Measurements from ENCODE around the gene HAPLN3. TPM values are rescaled to one million over a fixed set of nuclear protein-coding genes. Genes with fewer than 3 reads are reported as not detected.

HAPLN3 gene
- total RNA-seq, 1 experiment from 2014 or later = 4.1 TPM

GRCh38 chr15:88911766-88912118 is 16.4 kb upstream of the HAPLN3 start:
- DNase-seq (ENCODE audit: low read depth) = peak; percentile 53

- DNase-seq (ENCODE audit: low read depth) = peak; percentile 45
Observed at GRCh38 chr15:88909956-88910831, 14.8 kb upstream of the HAPLN3 start.

- DNase-seq (ENCODE audit: low read depth) = peak; percentile 53
Observed at GRCh38 chr15:88908697-88909621, 13.6 kb upstream of the HAPLN3 start.

- DNase-seq (ENCODE audit: low read depth) = no peak
Observed at GRCh38 chr15:88908123-88908522, 12.8 kb upstream of the HAPLN3 start.

- DNase-seq (ENCODE audit: low read depth) = no peak
Observed at GRCh38 chr15:88907111-88907510, 11.8 kb upstream of the HAPLN3 start.

- DNase-seq (ENCODE audit: low read depth) = no peak
Observed at GRCh38 chr15:88906551-88906950, 11.2 kb upstream of the HAPLN3 start.

GRCh38 chr15:88906130-88906529 is 10.8 kb upstream of the HAPLN3 start:
- no peak for DNase-seq (ENCODE audit: low read depth)

- no peak for DNase-seq (ENCODE audit: low read depth)
Observed at GRCh38 chr15:88905576-88905975, 10.2 kb upstream of the HAPLN3 start.

- peak; percentile 63 for DNase-seq (ENCODE audit: low read depth)
Observed at GRCh38 chr15:88904624-88905327, 9.4 kb upstream of the HAPLN3 start.

GRCh38 chr15:88904257-88904623 is 8.9 kb upstream of the HAPLN3 start:
- DNase-seq (ENCODE audit: low read depth) = no peak

GRCh38 chr15:88902846-88903245 is 7.5 kb upstream of the HAPLN3 start:
- no peak for DNase-seq (ENCODE audit: low read depth)

- DNase-seq (ENCODE audit: low read depth) = no peak
Observed at GRCh38 chr15:88902221-88902835, 7.0 kb upstream of the HAPLN3 start.

GRCh38 chr15:88901508-88902220 is 6.3 kb upstream of the HAPLN3 start:
- no peak for DNase-seq (ENCODE audit: low read depth)

GRCh38 chr15:88900982-88901418 is 5.7 kb upstream of the HAPLN3 start:
- no peak for DNase-seq (ENCODE audit: low read depth)

- DNase-seq (ENCODE audit: low read depth) = peak; percentile 69
Observed at GRCh38 chr15:88900309-88900981, 5.1 kb upstream of the HAPLN3 start.

- DNase-seq (ENCODE audit: low read depth) = no peak
Observed at GRCh38 chr15:88899251-88899650, 3.9 kb upstream of the HAPLN3 start.

- no peak for DNase-seq (ENCODE audit: low read depth)
Observed at GRCh38 chr15:88898736-88899135, 3.4 kb upstream of the HAPLN3 start.

GRCh38 chr15:88897456-88898194 is 2.3 kb upstream of the HAPLN3 start:
- DNase-seq (ENCODE audit: low read depth) = peak; percentile 78

GRCh38 chr15:88897142-88897455 is 1.8 kb upstream of the HAPLN3 start:
- no peak for DNase-seq (ENCODE audit: low read depth)
